DMS53 treated with DMSO at 0.1 percent for 48 hours (cell line): ENCODE data around the gene MAML2.
A peak's percentile ranks its signal among the peaks of the same experiment; 100 is the strongest.
"Not testable (repeated sequence)": the region's sequence is repeated elsewhere in the genome, so short reads cannot be mapped to it uniquely, and the experiment has no call there.

ENCODE experiments used
- DNase-seq: peaks from one replicate; lab custom pipeline; 2025; ENCODE audit not compliant: unreplicated experiment; lab: John Stamatoyannopoulos, UW

Gene MAML2

DNA sequence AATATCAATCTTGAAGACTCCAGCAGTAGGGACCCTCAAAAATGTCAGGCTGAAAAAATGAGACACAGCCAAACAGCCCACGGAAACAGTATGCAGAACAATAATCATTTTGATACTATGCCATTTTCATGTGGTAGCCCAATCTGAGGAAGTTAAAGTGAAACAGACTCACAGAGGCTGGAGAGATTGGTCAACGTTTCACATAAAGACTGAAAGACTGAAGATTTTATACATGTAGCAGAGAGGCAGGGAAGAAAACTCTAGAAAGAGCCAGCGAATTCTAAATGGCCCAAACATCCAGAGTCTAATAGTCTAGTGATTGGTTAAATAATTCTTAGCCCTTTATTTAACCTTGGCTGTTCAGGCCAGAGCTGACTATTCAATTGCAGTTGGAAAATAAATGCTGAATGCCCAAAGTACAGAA, 49.4 kb downstream of the MAML2 start:
- no peak for DNase-seq

DNA sequence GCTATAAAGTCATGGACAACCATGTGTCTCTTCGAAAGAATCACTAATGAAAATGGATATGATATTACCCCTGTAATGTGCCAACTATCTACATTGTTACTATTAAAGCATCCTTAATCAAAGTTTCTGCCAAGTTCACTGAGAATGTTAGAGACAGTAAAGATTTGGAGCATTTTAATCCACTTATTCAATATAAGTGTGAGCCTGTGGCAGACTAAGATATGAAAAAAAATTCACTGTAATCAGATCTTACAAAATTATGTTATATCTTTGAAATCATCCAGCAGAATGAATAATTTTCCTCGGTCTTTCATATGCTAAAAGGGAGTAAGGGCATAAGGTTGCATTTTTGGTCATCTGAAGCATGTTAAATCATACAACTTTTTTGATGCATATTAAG, 49.9 kb downstream of the MAML2 start:
- DNase-seq = no peak

DNA sequence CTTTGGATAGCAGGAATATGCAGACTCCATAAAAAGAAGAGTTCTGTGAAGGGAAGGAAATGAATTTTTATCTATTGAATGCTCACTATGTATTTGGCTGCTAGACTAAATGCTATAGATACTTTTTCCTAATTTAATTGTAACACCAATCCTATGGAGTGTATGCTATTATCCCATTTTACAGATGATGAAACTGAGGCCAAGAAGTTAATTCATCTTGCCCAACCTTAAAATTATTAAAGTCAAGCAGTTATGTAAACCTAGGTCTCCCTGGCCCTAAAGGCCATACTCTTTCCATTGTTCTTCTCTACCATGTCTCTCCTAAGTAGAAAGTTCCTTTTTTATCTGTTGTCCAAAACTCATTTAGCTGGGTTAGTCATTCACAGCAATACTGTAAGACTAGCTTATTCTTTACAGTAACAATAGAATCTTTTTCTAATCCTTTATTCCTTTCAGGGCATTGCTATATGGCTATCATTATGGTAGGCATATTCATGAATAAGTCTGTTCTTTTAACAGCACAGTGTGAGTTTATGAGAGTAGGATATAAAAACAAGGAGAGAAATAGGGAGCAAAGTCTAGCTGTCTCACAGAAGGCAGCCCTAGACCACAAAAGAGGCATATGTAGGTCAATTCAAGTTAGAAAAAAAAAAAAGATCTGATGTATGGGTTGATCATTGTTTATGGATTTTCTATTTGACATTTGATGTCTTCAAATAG, 50.5 kb downstream of the MAML2 start:
- no peak for DNase-seq

DNA sequence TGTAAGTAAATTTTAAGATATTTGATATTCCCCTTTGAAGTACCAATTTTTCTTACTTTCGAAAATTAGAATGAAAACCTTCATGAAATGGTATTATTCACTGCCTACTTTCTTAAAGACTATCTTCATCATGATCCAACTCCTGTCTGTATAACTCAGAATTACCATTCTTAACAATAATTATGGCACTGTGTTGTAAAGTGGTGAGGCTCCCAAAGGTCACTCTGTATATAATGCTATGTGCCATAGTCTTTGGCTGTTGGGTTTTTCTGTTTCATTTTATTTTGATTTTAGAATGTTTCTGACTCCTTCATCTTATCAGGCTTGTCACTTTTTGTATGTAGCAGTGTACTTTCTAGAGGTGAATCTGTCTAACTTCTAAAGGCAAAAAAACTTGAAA, 52.4 kb downstream of the MAML2 start:
- no peak for DNase-seq

DNA sequence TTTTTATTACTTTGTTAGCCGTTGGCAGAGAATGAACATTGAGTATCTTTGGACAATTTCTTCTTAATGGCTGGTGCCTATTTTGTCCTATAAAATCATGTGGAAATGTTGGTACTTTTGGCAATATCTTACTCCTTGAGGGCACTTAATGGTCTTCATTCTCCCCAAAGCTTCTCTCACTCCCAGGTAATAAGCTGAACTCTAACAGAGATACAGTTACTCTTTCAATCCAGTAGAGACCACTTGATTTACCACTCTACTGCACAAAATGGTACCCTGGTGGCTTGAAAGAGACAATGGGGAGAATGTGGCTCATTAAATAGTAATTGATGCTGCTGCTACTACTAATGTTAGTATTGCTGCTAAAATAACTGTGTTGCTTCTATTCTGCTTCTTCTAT, 53.0 kb downstream of the MAML2 start:
- no peak for DNase-seq

DNA sequence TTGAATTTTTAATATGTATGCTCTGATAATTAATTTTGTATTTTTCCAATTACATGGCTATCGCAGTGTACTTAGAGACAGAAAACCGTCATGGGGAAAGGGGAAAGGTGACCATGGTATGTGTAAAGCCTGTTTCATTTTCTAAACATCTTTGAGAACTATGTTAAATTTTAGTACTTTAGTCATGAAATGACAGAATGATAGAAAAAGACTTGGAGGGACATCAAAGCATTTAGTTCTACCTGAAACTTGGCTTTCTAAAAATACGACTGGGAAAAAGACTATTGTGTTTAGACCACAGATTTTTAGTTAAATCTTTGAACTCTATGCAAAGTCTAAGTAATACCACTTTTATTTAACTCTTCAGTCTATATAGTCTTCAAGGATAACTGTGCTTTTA, 54.1 kb downstream of the MAML2 start:
- no peak for DNase-seq

DNA sequence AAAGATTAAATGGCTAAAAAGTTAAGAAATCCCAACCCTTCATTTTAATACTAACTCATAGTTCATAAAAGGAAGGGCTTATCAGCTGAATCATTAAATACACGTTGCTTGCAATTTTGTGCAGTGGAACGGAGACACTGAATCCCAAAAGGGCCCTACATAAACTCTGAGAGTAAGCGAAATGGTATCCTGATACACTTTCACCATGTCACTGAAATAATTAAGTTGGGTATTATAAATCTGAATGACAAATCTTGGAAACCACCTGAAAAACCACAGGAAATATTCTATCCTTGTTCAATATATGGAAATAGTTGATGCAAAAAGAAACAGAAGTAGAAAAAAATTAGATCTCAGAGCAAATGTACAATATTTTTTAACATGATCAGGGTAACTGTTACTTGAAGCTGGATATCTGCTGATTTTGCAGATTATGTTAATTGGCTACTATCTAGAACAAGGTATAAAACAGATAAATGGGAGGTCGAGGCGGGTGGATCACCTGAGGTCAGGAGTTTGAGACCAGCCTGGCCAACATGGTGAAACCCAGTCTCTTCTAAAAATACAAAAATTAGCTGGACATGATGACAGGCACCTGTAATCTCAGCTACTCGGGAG, 55.1 kb downstream of the MAML2 start:
- no peak for DNase-seq

DNA sequence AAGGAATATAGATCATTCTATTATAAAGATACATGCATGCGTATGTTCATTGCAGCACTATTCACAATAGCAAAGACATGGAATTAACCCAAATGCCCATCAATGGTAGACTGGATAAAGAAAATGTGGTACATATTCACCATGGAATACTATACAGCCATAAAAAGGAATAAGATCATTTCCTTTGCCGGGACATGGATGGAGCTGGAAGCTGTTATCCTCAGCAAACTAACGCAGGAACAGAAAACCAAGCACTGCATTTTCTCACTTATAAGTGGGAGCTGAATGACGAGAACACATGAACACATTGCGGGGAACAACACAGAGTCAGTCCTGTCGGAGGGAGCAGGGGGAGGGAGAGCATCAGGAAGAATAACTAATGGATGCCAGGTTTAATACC, 57.0 kb downstream of the MAML2 start:
- not testable (repeated sequence) for DNase-seq

DNA sequence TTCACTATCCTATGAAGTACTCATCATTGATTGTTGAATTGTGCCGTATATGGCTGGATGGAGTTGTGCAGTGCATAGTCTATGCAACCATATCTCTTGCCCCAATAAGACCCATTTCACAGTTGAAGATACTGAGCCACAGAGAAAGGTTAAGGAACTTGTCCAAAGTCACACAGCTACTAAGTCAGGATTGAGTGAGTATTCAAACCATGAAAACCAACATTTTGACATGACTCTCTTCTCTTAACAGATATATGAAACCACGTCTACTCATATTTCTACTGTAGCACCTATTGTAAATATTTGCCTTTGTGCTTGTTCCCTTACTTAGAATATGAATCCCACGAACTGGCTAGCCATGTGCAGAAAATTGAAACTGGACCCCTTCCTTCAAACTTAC, 58.1 kb downstream of the MAML2 start:
- peak; percentile 80 for DNase-seq

DNA sequence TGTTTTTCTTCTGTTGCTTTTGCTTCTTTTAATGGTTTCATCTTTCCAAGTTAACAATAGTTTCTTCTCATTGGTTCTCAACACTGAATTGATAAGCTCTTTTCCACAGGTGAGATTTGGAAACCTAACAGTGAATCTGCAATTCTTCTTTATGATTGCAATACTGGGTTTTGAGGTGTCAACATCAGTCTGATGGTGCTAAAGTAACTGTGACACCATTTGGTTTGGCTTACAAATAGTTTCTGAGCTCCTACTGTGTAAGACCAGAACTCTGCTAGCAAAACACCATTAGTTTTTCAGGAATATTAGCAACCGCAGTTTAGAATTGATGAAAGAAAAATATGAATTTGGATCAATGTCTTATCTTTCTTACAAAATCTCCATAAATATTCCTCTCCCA, 58.6 kb downstream of the MAML2 start:
- no peak for DNase-seq

DNA sequence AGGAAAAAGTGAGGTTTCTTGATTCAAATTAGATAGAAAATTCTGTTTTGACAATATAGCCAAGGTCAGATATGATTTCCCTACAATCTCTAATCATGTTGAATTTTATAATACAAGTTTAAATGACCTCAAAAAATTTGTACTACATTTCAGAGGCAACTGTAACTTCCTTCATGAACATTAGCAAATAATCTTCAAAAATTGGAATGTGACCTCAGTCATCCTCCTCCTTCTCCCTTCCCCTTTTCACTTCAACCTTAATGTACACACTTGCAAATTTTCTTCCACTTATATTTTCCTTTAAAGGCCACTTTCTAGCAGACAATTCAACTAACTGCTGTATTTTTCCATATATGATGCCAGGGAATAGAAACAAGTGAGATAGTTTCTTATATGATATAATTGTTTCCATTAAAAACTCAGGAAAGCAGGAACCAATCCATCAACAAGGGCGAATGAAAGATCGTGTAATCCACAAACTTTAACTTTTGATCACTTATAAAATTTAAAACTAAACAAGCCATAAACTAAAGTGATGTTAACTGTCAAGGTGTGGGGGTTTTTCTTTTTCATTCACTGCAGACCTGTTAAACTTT, 60.3 kb downstream of the MAML2 start:
- DNase-seq = no peak

DNA sequence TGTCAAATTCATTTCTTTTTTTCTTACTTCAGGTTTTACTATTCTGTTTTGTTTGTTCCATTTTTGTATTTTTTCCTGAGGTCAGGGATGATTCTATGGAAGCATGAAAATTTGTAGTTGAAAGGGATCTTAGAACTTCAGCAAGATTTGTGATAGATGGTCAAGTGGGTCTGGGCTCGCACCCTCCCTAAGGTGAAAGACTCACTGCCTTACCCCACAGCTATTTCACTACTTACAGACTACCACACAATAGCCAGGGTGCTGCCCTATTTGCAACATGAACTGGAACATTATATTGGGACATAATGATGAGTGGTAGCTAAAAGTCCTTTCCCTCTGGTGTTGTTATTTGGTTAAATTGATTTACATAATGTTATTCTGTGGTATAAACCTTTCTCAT, 62.6 kb downstream of the MAML2 start:
- DNase-seq = no peak

DNA sequence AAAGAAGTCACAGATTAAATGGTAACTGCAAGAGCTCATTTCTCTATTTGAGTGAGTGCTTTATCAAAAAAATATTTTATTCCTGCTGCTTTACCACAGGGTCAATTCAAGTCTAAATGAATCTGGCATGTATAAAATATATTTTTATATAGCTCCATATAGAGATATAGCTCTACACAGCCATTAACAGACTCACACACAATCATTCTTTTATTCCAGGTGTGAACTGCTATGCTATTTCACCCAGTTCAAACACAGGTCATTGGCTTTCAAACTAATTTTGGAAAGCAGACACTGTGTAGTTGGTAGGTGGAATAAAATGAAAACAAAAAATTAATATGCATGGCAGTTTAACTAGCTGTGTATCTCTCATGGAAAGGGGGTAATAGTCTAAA, 63.1 kb downstream of the MAML2 start:
- DNase-seq = no peak

DNA sequence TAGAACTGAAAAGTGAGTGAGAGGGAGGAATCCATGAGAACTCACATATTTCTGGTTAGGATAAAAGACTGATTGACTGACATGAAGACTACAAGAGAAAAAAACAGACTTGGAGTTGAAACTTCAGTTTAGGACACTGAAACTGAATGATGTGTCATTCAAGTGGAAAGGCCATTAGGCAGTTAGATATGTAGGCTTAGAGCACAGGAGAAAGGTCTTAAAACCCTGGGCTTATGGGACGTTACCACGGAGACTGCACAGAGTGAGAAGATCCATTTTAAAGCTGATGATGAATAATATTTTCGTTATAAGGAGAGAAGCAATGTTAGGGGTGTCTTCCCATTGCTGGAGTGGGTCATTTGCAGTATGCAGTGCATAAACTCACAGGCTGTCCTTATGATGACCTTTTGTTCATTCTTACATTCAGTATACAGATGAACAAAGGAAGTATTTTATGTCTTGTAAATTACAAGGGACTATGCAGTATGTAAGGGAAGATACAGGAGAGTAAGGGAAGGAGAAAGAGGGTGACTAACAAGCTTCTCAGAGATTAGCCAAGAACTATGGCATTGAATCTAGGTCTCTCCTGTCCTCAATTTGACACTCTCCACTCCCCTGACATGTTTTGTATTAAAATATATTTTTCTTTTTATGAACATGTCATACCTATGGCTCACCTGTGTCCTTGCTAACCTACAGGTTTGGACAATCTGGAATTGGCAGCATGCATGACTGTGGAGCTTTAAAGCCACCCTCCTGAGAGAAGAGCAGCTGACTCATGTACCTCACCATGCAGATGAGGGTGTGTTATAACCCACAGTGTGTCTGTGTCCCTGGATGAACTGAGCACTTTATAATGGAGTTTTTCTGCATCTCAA, 63.7 kb downstream of the MAML2 start:
- DNase-seq = no peak

DNA sequence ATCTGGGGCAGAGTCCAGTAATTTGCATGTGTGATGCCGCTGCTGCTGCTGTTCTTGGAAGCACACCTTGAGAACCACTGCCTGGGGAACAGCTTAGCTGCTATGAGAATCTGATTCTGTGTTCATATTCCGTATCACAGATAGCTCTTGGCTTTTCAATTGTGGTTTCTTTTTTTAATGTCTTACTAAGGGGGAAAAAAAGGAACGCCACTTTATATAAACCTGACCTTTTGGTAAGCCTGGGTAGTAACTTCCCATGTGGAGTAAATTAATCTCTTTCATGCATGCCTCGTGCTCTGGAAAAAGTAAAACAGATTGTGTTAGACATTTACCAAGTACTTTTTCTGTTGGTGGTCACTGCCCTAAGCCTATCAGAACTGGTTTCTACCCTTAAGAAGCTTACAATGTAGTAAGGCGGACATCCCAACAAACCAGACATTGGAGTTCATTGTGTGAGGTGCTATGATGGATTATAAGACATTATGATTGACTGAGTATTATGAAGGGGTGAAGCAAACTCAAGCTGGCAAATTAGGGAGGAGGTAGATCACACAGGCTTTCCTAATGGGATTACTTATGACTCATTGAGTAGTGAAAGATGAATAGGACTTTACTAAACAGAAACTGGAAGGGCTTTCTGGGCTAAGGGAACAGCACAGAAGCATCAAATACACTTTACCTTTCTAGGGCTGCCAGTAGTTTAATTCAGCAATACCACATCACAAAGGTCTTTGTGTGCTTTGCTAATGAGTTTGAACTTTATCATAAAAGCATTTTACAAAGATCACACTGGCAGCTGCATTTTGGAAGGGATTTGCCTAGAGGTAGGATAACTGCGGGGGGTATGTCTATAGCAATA, 64.7 kb downstream of the MAML2 start:
- DNase-seq = no peak

DNA sequence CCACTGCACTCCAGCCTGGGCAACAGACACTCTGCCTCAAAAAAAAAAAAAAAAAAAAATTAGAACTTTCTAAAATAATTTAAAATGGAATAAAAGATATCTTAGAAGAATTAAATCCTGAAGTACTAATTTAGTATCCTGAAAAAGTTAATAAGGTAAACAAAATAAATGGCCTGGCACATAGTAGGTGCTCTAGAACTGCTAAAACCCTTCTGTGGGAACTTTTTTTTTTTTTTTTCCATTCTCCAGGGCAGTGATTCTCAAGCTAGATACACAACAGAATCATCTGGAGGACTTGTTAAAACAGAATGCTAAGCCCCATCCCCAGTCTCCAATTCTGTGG, 65.3 kb downstream of the MAML2 start:
- DNase-seq = no peak

DNA sequence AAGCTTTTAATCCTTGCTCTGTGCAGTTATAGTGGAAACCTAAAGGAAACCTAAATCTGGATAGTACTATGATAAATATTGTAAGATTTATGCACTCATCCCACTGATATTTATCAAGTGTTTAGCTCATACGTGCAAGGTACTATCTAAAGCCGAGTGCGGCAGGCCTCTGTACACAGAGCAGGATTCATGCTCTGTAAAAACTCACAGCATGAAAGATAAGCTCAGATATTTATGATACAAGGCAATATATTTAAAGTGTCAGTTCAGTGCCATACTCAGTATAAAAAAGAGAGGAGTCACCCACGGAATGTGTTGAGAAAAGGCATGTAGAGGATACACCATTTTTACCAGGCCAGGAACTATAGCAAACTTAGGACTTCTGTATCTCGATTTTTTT, 66.2 kb downstream of the MAML2 start:
- DNase-seq = no peak

DNA sequence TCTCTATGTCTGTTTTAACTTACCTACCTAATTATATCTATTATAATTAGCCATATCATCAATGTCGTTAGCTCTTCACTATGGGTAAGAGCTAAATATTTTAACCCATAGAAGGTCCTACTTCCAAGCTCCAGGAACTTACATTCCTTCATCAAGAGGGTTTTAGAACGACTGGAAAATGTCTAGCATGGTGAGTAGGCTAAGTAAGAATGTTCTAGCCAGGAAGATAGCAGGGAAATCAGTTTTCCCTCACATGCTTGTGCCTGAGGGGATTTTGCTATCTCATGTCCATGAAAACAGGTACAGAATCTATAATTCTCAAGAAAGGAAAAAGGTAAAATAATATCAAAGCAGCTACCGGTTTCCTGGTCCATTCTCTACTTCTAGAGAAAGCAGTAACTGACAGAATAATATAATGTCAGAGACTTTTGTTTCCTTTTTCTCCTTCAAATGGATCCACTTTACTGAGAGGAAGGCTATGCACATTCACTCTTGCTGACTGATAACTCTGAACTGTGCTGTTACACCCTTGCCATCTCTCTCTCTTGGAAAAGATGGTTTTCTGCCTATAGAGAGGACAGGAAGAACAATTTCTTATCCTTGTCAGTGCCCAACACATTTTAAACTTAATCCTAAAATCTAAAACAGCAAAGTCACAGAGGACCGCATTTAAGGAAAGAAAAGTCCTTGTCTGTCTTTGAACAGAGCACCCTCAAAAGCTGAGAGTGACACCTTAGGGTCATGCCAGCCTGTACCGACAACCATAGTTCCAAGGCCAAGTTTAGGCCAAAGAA, 67.0 kb downstream of the MAML2 start:
- no peak for DNase-seq

DNA sequence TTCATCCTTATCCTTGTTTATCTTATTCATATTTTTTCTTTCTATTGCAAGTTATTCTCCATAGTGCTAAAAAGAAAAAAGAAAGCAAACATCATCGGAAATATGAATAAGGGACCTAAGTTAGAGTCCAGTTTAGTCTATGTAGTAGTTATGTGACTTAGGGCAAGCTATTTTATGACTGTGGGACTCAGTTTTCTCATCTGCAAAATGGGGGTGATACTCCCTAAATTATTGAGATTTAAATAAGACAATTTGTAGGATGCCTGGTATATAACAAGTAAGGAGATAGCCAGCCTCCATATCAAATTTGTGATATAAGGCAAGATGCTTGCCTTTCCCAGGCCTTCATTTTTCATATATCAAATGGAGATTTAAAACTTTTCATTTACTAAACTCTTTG, 69.5 kb downstream of the MAML2 start:
- no peak for DNase-seq
